RWPE2 (cell line): Measurements from ENCODE around the gene BCL7B.
A peak's percentile ranks its signal among the peaks of the same experiment; 100 is the strongest.
"Not testable (repeated sequence)": the region's sequence is repeated elsewhere in the genome, so short reads cannot be mapped to it uniquely, and the experiment has no call there.

ENCODE experiments used
- ATAC-seq: fragments of 200-7000 bp; cut with Tn5 transposase; 3 replicates; pipeline ENCODE4 v1.9.1; 2021; ENCODE audit warnings: low read depth
- DNase-seq: peaks from one replicate; pipeline ENCODE4 v3.0.0-alpha.2; 2020; ENCODE audit warnings: low spot score
- H3K27ac ChIP-seq: fragments of 450-650 bp; 2 replicates; pipeline ENCODE4 v1.5.1; 2017; ENCODE audit warnings: mild to moderate bottlenecking; ENCODE audit not compliant: poor library complexity, severe bottlenecking
- H3K27me3 ChIP-seq: fragments of 250-450 bp; sonication (Bioruptor Pico); 2 replicates; pipeline ENCODE4 v1.5.1; 2021; ENCODE audit warnings: mild to moderate bottlenecking, moderate library complexity; ENCODE audit not compliant: insufficient read depth, poor library complexity, severe bottlenecking
- H3K36me3 ChIP-seq: fragments of 250-450 bp; sonication (Bioruptor Pico); 2 replicates; pipeline ENCODE4 v1.5.1; 2020; ENCODE audit warnings: low read depth, mild to moderate bottlenecking, moderate library complexity
- H3K4me1 ChIP-seq: fragments of 250-450 bp; sonication (Bioruptor Pico); 2 replicates; pipeline ENCODE4 v1.5.1; 2021; ENCODE audit warnings: mild to moderate bottlenecking, moderate library complexity; ENCODE audit not compliant: insufficient read depth, poor library complexity, severe bottlenecking
- H3K4me3 ChIP-seq: fragments of 250-450 bp; sonication (Bioruptor Pico); 2 replicates; pipeline ENCODE4 v1.5.1; 2021; ENCODE audit warnings: mild to moderate bottlenecking, moderate library complexity; ENCODE audit not compliant: severe bottlenecking
- H3K9me3 ChIP-seq: fragments of 250-450 bp; sonication (Bioruptor Pico); 2 replicates; pipeline ENCODE4 v1.5.1; 2021; ENCODE audit warnings: mild to moderate bottlenecking, moderate library complexity; ENCODE audit not compliant: severe bottlenecking
- CTCF ChIP-seq: fragments of 450-650 bp; IDR thresholded peaks from one replicate; pipeline ENCODE4 v1.5.1; 2017; ENCODE audit warnings: mild to moderate bottlenecking, moderate library complexity; ENCODE audit not compliant: poor library complexity, severe bottlenecking

BCL7B gene

GRCh38 chr7:73593207-73594045 is 35.9 kb upstream of the BCL7B start:
- ATAC-seq (0 out of 3 replicates have a peak, but pooled peaks have one; percentile 21), DNase-seq (no peak)
- Histone ChIP-seq H3K27me3 (no peaks in the 10 kb centered on the region), H3K4me3 (no peak overlapping the region), H3K9me3 (no peaks in the 10 kb centered on the region), H3K27ac (no peak overlapping the region), H3K36me3 (no peaks in the 10 kb centered on the region), H3K4me1 (no peaks in the 10 kb centered on the region)
- TF ChIP-seq CTCF = no peak

GRCh38 chr7:73586911-73587310 is 29.4 kb upstream of the BCL7B start:
- H3K9me3 ChIP-seq = no peaks in the 10 kb centered on the region
- no peak overlapping the region for H3K4me3 ChIP-seq
- no peaks in the 10 kb centered on the region for H3K27me3 ChIP-seq
- no peaks in the 10 kb centered on the region for H3K4me1 ChIP-seq
- no peak overlapping the region for H3K27ac ChIP-seq
- ATAC-seq (no peak; the same call in 2 of the 3 replicates), DNase-seq (no peak)
- no peak for TF ChIP-seq CTCF
- no peaks in the 10 kb centered on the region for H3K36me3 ChIP-seq

GRCh38 chr7:73585196-73585595 is 27.7 kb upstream of the BCL7B start:
- H3K27ac ChIP-seq = no peak overlapping the region
- H3K36me3 ChIP-seq = no peaks in the 10 kb centered on the region
- DNase-seq (no peak), ATAC-seq (0 out of 3 replicates have a peak, but pooled peaks have one; percentile 10)
- no peak overlapping the region for H3K4me3 ChIP-seq
- no peak for TF ChIP-seq CTCF
- no peaks in the 10 kb centered on the region for H3K27me3 ChIP-seq
- H3K9me3 ChIP-seq = no peaks in the 10 kb centered on the region
- H3K4me1 ChIP-seq = no peaks in the 10 kb centered on the region

GRCh38 chr7:73582664-73583202 is 25.2 kb upstream of the BCL7B start:
- Histone ChIP-seq H3K9me3 (no peaks in the 10 kb centered on the region), H3K36me3 (no peaks in the 10 kb centered on the region), H3K4me1 (no peaks in the 10 kb centered on the region), H3K4me3 (no peak overlapping the region), H3K27ac (no peak overlapping the region), H3K27me3 (no peaks in the 10 kb centered on the region)
- DNase-seq (no peak), ATAC-seq (no peak)
- no peak for TF ChIP-seq CTCF

GRCh38 chr7:73581006-73581405 is 23.5 kb upstream of the BCL7B start:
- not testable (repeated sequence) for DNase-seq, H3K36me3 ChIP-seq, H3K9me3 ChIP-seq, H3K4me3 ChIP-seq, ATAC-seq, H3K27ac ChIP-seq, H3K27me3 ChIP-seq, H3K4me1 ChIP-seq
